ENCODE measurements around the gene SMARCC2.

DNA sequence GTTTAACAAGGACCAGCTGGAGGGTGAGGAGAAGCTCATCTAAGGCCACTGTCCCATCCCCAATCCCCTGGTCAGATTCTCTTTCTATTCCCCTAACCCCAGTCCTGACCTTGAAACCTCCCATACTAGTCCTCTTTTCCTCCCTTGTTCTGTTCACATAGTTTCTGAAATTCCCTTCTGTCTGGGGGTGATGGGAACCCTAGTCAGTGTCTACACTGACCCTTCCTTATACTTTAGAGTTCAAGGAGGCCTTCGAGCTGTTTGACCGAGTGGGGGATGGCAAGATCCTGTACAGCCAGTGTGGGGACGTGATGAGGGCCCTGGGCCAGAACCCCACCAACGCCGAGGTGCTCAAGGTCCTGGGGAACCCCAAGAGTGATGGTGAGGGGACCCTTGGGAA lies 34.5 kb downstream of the SMARCC2 start:
- TF ChIP-seq, protein P1, sequence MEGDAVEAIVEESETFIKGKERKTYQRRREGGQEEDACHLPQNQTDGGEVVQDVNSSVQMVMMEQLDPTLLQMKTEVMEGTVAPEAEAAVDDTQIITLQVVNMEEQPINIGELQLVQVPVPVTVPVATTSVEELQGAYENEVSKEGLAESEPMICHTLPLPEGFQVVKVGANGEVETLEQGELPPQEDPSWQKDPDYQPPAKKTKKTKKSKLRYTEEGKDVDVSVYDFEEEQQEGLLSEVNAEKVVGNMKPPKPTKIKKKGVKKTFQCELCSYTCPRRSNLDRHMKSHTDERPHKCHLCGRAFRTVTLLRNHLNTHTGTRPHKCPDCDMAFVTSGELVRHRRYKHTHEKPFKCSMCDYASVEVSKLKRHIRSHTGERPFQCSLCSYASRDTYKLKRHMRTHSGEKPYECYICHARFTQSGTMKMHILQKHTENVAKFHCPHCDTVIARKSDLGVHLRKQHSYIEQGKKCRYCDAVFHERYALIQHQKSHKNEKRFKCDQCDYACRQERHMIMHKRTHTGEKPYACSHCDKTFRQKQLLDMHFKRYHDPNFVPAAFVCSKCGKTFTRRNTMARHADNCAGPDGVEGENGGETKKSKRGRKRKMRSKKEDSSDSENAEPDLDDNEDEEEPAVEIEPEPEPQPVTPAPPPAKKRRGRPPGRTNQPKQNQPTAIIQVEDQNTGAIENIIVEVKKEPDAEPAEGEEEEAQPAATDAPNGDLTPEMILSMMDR (IDR thresholded peaks at IDR 0.05) = no peak
- TF ChIP-seq POLR2AphosphoS5 (IDR thresholded peaks at IDR 0.05) (no peak), POLR2A (IDR thresholded peaks at IDR 0.05) (no peak), EP300 (IDR thresholded peaks at IDR 0.05) (no peak)

Measured in stomach (tissue), 4 donors.